ENCODE measurements around the gene EMILIN2. TPM values are rescaled to one million over a fixed set of nuclear protein-coding genes. Genes with fewer than 3 reads are reported as not detected.

Gene EMILIN2
- total and polyA plus RNA-seq, 9 of the 15 experiments (the other 6 are each of a cell fraction or from before 2014, with no cell fraction given): 0.01 to 0.40 (median 0.19) TPM

GRCh38 chr18:2855560-2856350, 8.9 kb downstream of the EMILIN2 start (continued):
- 0 out of 2 replicates have a peak, but pooled peaks have one; percentile 2 for TF ChIP-seq HINFP (tag; conservative IDR thresholded peaks at IDR 0.05; ENCODE audit: low read depth)
- no peak for TF ChIP-seq TAF7 (tag; IDR thresholded peaks at IDR 0.05)
- no peak for TF ChIP-seq CCNT2 (IDR thresholded peaks at IDR 0.05; ENCODE audit: borderline replicate concordance, extremely low read depth, insufficient read length, low read depth, low read length)
- TF ChIP-seq, protein P1, sequence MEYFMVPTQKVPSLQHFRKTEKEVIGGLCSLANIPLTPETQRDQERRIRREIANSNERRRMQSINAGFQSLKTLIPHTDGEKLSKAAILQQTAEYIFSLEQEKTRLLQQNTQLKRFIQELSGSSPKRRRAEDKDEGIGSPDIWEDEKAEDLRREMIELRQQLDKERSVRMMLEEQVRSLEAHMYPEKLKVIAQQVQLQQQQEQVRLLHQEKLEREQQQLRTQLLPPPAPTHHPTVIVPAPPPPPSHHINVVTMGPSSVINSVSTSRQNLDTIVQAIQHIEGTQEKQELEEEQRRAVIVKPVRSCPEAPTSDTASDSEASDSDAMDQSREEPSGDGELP (CRISPR knock-in tag; IDR thresholded peaks at IDR 0.05; ENCODE audit: borderline replicate concordance): peak; percentile 78; the same call in 1 of the 2 replicates
- no peak for TF ChIP-seq KLF13 (tag; IDR thresholded peaks at IDR 0.05; ENCODE audit: borderline replicate concordance, low read depth)
- 0 out of 2 replicates have a peak, but pooled peaks have one; percentile 4 for TF ChIP-seq BHLHE40 (IDR thresholded peaks at IDR 0.05; ENCODE audit: low read length)
- no peak for TF ChIP-seq STAT6 (CRISPR knock-in tag; IDR thresholded peaks at IDR 0.05)
- no peak for TF ChIP-seq THRAP3 (IDR thresholded peaks at IDR 0.05; ENCODE audit: borderline replicate concordance)
- 0 out of 2 replicates have a peak, but pooled peaks have one; percentile 35 for TF ChIP-seq ZEB2 (IDR thresholded peaks at IDR 0.05)
- no peak for TF ChIP-seq CHCHD3 (CRISPR knock-in tag; IDR thresholded peaks at IDR 0.05)
- TF ChIP-seq ZSCAN29 (IDR thresholded peaks at IDR 0.05): no peak
- TF ChIP-seq, protein P2, sequence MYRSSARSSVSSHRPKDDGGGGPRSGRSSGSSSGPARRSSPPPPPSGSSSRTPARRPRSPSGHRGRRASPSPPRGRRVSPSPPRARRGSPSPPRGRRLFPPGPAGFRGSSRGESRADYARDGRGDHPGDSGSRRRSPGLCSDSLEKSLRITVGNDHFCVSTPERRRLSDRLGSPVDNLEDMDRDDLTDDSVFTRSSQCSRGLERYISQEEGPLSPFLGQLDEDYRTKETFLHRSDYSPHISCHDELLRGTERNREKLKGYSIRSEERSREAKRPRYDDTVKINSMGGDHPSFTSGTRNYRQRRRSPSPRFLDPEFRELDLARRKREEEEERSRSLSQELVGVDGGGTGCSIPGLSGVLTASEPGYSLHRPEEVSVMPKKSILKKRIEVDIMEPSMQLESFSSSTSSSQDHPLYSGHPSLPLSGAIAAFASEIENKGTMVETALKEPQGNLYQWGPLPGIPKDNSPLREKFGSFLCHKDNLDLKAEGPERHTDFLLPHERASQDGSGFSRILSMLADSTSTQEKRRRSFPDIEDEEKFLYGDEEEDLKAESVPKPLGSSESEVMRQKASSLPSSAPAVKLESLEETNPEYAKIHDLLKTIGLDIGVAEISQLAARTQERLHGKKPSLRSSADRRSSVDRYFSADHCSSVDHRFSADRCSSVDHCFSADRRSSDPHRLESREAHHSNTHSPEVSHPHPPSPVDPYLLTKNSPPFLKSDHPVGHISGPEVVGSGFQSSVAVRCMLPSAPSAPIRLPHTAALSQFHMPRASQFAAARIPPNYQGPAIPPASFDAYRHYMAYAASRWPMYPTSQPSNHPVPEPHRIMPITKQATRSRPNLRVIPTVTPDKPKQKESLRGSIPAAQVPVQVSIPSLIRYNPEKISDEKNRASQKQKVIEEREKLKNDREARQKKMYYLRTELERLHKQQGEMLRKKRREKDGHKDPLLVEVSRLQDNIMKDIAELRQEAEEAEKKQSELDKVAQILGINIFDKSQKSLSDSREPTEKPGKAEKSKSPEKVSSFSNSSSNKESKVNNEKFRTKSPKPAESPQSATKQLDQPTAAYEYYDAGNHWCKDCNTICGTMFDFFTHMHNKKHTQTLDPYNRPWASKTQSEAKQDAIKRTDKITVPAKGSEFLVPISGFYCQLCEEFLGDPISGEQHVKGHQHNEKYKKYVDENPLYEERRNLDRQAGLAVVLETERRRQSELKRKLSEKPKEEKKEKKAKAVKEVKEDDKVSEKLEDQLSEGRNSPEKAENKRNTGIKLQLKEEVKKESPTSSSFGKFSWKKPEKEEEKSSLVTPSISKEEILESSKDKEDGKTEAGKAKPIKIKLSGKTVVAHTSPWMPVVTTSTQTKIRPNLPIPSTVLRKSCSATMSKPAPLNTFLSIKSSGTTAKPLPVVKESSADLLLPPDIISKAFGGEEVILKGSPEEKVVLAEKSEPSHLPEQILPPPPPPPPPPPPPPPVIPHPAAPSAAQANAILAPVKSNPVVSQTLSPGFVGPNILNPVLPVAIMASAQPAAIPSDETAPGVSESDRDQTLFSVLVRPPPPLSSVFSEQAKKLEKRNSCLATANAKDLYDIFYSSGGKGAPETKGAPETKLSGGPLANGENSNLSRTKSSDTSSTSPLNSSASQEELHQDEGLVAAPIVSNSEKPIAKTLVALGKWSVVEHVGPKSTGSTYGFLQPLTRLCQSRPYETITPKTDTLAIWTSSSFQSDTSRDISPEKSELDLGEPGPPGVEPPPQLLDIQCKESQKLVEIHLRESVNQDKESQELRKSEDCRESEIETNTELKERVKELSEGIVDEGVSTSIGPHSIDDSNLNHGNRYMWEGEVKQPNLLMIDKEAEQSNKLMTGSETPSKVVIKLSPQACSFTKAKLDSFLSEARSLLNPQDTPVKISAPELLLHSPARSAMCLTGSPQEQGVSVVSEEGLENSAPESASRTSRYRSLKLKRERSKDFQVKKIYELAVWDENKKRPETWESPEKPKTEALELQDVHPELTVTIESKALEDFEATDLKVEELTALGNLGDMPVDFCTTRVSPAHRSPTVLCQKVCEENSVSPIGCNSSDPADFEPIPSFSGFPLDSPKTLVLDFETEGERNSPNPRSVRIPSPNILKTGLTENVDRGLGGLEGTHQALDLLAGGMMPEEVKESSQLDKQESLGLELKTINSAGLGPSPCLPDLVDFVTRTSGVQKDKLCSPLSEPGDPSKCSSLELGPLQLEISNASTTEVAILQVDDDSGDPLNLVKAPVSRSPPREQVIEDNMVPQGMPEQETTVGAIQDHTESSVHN (IDR thresholded peaks at IDR 0.05; ENCODE audit: borderline replicate concordance in 1 of 2, low read depth in 1 of 2): no peak
- no peak for TF ChIP-seq ZNF274 (IDR thresholded peaks at IDR 0.05; ENCODE audit: borderline replicate concordance, low read depth, low read length)
